NT2/D1 (cell line): ENCODE results near the gene MAOB.
"Not testable (repeated sequence)": the region's sequence is repeated elsewhere in the genome, so short reads cannot be mapped to it uniquely, and the experiment has no call there.

ENCODE experiments used
- DNase-seq: peaks from one replicate; pipeline ENCODE4 v3.0.0-alpha.2; 2011; ENCODE audit warnings: low read depth, low spot score
- H3K27me3 ChIP-seq: 2 replicates; pipeline ENCODE4 v1.6.0; 2011; ENCODE audit warnings: mild to moderate bottlenecking; ENCODE audit not compliant: insufficient read length, insufficient read depth
- H3K36me3 ChIP-seq: 2 replicates; pipeline ENCODE4 v1.6.1; 2011; ENCODE audit warnings: mild to moderate bottlenecking, low read length, mixed read lengths; ENCODE audit not compliant: insufficient read depth, insufficient read length
- H3K4me1 ChIP-seq: 2 replicates; pipeline ENCODE4 v1.5.1; 2011; ENCODE audit not compliant: insufficient read depth, insufficient read length
- H3K4me3 ChIP-seq: 2 replicates; pipeline ENCODE4 v1.5.1; 2011; ENCODE audit warnings: low read depth; ENCODE audit not compliant: insufficient read length
- H3K9ac ChIP-seq: 2 replicates; pipeline ENCODE4 v1.6.0; 2011; ENCODE audit warnings: low read depth; ENCODE audit not compliant: insufficient read length
- H3K9me3 ChIP-seq: 2 replicates; pipeline ENCODE4 v1.5.1; 2011; ENCODE audit warnings: mild to moderate bottlenecking, low read length; ENCODE audit not compliant: insufficient read depth
- SUZ12 ChIP-seq: IDR thresholded peaks from 2 replicates; pipeline ENCODE4 v1.6.1; 2011; ENCODE audit not compliant: insufficient read length, insufficient read depth; ENCODE audit errors: extremely low read depth
- YY1 ChIP-seq: IDR thresholded peaks from 2 replicates; pipeline ENCODE4 v1.6.1; 2011; ENCODE audit not compliant: insufficient read length, insufficient read depth
- ZNF274 ChIP-seq: IDR thresholded peaks from 2 replicates; pipeline ENCODE4 v1.6.1; 2011; ENCODE audit warnings: mild to moderate bottlenecking, low read depth, low read length

Gene MAOB

DNA sequence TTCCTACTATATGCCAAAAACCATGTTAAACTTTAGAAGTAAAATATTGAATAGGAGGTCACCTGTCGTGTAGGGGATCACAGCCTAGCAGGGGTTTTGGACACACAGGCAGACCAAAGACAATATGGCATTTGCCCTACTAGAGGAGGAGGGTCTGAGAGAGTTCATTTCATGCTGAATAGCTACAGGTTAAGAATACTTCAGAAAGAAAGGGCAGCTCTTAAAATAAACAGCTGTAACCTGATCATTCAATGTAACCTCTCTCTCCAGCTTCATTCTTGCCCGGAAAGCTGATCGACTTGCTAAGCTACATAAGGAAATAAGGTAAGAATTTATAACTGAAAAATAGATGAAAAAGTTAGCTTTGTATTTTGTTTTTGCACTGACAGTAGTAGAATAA is 146.3 kb downstream of the MAOB start:
- Histone ChIP-seq H3K9me3 (no peaks in the 10 kb centered on the region), H3K4me1 (no peaks in the 10 kb centered on the region), H3K27me3 (no peaks in the 10 kb centered on the region), H3K9ac (no peak overlapping the region), H3K36me3 (no peaks in the 10 kb centered on the region), H3K4me3 (no peak overlapping the region)
- no peak for TF ChIP-seq SUZ12
- no peak for TF ChIP-seq YY1
- TF ChIP-seq ZNF274 = no peak
- no peak for DNase-seq

DNA sequence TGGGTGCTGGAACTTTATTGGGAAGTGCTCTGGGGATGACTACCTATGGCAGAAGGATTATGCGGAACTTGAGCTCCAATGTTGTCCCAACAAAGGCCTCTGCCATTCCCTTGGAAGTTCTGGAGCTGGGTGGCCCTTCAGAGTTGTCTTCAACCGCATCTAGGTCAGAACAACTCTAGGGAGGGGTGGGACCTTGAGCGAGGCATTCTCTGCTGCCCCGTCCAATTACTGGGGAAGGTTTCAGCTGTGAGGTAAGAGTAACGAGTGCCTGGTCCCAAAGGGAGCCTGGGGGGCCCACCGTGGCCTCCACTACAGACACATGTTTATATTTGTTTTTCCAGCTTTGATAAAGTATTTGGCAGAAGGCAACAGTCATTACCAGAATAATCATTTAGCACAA is 146.7 kb downstream of the MAOB start:
- Histone ChIP-seq H3K4me1 (no peaks in the 10 kb centered on the region), H3K9ac (no peak overlapping the region), H3K4me3 (no peak overlapping the region), H3K36me3 (no peaks in the 10 kb centered on the region), H3K27me3 (no peaks in the 10 kb centered on the region), H3K9me3 (no peaks in the 10 kb centered on the region)
- TF ChIP-seq SUZ12 (no peak), YY1 (no peak), ZNF274 (no peak)
- no peak for DNase-seq

DNA sequence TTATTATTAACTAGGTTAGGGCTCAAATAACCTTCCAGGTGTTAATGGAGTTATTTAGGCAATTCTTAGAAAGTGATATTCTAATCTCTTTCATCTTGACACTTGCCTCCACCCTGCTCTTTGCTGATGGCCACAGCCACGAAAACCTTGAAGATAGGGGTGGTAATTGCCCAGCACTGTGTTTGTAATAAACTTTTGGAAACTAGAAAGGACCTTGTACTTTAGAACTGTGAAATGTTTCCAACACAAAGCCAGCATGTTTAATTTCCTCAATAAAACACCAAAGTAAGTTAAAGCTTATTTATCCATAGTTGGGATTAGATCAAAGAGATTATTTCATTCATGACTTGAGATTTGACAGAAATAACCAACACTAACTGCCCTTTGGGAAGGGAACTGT is 147.8 kb downstream of the MAOB start:
- H3K27me3 ChIP-seq = no peaks in the 10 kb centered on the region
- TF ChIP-seq YY1 = no peak
- TF ChIP-seq SUZ12 = no peak
- no peak for TF ChIP-seq ZNF274
- no peaks in the 10 kb centered on the region for H3K4me1 ChIP-seq
- no peaks in the 10 kb centered on the region for H3K9me3 ChIP-seq
- no peaks in the 10 kb centered on the region for H3K36me3 ChIP-seq
- no peak overlapping the region for H3K4me3 ChIP-seq
- DNase-seq = no peak
- H3K9ac ChIP-seq = no peak overlapping the region

DNA sequence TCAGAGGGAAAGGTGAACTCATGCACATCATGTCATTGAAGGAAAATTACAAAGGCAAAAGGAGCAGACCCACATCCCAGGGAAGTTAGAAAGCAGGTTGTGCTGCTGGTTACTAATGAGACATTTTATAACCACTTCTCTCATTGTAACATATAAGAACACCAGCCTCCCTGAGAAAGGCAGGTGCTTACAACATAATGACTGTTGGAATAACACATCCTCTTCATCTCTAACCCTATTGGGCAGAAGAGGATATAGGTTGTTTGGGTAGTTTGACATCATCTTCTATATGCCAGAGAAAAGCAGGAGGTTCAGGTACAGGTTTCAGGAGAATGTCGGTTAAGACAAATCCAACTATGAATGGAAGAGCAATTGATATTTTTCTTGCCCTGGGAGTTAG is 148.6 kb downstream of the MAOB start:
- no peaks in the 10 kb centered on the region for H3K4me1 ChIP-seq
- H3K9ac ChIP-seq = no peak overlapping the region
- no peak overlapping the region for H3K4me3 ChIP-seq
- no peak for DNase-seq
- no peaks in the 10 kb centered on the region for H3K27me3 ChIP-seq
- H3K9me3 ChIP-seq = no peaks in the 10 kb centered on the region
- TF ChIP-seq ZNF274 = no peak
- no peak for TF ChIP-seq YY1
- TF ChIP-seq SUZ12 = no peak
- H3K36me3 ChIP-seq = no peaks in the 10 kb centered on the region

DNA sequence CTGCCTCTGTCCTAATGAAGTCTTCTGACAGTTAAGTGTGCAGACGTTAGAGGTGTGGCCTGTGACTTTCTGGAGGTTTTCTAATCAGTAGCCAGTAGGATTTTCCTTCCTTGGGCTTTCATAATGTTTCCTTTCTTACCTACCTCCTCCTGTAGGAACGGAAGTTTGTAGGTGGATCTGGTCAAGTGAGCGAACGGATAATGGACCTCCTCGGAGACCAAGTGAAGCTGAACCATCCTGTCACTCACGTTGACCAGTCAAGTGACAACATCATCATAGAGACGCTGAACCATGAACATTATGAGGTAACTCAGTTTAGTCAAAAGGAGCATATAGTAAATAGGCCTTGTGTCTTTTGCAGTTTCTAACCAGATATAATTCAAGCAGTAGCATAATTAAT is 151.2 kb downstream of the MAOB start:
- Histone ChIP-seq H3K9me3 (no peaks in the 10 kb centered on the region), H3K36me3 (no peaks in the 10 kb centered on the region), H3K4me1 (no peaks in the 10 kb centered on the region), H3K27me3 (no peaks in the 10 kb centered on the region), H3K9ac (no peak overlapping the region), H3K4me3 (no peak overlapping the region)
- no peak for TF ChIP-seq SUZ12
- TF ChIP-seq YY1 = no peak
- TF ChIP-seq ZNF274 = no peak
- no peak for DNase-seq

DNA sequence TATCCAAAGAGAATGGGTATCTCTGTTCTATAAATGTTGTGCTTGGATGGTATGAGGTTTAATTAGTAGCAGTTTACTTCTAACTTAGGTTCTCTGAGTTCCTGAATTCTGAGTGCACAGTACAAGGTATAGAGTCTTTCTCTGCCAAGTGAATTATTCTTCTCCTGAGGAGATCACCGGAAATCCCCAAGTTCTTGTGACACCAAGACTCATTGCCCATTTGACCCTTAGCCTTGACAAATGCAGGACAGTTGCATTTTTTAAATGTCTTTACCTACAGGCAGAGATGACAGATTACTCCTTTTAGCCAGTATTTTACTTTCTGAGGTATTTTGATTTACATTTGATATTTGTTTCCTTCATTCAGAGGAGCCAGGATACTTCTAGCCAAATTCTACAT is 153.3 kb downstream of the MAOB start:
- no peak overlapping the region for H3K4me3 ChIP-seq
- no peak for DNase-seq
- H3K27me3 ChIP-seq = no peaks in the 10 kb centered on the region
- TF ChIP-seq SUZ12 (no peak), ZNF274 (no peak), YY1 (no peak)
- H3K36me3 ChIP-seq = no peaks in the 10 kb centered on the region
- H3K9ac ChIP-seq = no peak overlapping the region
- no peaks in the 10 kb centered on the region for H3K4me1 ChIP-seq
- H3K9me3 ChIP-seq = no peaks in the 10 kb centered on the region

DNA sequence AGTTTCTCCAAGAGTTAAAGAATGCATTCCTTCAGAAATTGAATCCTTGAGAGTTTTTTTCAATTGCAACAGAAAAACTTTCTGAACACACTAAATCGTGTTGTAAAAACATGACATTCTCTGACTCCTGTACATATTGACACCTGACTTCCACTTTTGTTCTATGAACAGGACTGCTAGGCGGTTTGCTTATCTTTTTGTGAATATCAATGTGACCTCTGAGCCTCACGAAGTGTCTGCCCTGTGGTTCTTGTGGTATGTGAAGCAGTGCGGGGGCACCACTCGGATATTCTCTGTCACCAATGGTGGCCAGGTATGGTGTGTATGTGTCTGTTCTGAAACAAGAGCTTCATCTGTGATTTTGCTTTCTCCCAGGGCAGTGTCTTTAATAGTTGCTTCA is 154.2 kb downstream of the MAOB start:
- H3K9ac ChIP-seq = no peak overlapping the region
- DNase-seq = no peak
- H3K4me3 ChIP-seq = no peak overlapping the region
- no peaks in the 10 kb centered on the region for H3K36me3 ChIP-seq
- TF ChIP-seq YY1 = no peak
- TF ChIP-seq SUZ12 = no peak
- no peak for TF ChIP-seq ZNF274
- no peaks in the 10 kb centered on the region for H3K9me3 ChIP-seq
- no peaks in the 10 kb centered on the region for H3K27me3 ChIP-seq
- H3K4me1 ChIP-seq = no peaks in the 10 kb centered on the region

DNA sequence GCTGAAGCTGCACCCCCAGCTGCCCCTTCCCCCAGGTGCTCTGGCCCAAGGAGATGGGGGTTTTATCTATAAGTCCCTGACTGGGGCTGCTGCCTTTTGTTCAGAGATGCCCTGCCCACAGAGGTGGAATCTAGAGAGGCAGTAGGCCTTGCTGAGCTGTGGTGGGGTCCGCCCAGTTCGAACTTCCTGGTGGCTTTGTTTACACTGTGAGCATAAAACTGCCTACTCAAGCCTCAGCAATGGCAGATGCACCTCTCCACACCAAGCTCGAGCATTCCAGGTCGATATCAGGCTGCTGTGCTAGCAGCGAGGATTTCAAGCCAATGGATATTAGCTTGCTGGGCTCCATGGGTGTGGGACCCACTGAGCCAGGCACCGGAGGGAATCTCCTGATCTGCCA is 155.0 kb downstream of the MAOB start:
- H3K36me3 ChIP-seq, H3K4me3 ChIP-seq, H3K9me3 ChIP-seq, H3K9ac ChIP-seq, H3K4me1 ChIP-seq, H3K27me3 ChIP-seq, DNase-seq: not testable (repeated sequence)

DNA sequence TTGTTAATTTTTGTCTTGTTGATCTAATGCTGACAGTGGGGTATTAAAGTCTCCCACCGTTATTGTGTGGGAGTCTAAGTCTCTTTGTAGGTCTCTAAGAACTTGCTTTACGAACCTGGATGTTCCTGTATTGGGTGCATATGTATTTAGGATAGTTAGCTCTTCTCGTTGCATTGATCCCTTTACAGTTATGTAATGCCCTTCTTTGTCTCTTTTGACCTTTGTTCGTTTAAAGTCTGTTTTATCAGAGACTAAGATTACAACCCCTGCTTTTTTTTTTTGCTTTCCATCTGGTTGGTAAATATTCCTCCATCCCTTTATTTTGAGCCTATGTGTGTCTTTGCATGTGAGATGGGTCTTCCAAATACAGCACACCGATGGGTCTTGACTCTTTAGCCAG is 157.0 kb downstream of the MAOB start:
- H3K4me1 ChIP-seq, H3K9me3 ChIP-seq, DNase-seq, H3K36me3 ChIP-seq, H3K27me3 ChIP-seq, H3K9ac ChIP-seq, H3K4me3 ChIP-seq: not testable (repeated sequence)
